Fibroblast of gingiva (primary cell): Measurements from ENCODE around the gene TUFT1.

Experiments used
- DNase-seq: peaks from one replicate; pipeline ENCODE4 v3.0.0-alpha.2; 2011; ENCODE audit warnings: low read depth

TUFT1 gene

GRCh38 chr1:151539321-151540020 is 638 bp upstream of the TUFT1 start:
- peak; percentile 36 for DNase-seq

GRCh38 chr1:151540982-151541377 is 871 bp downstream of the TUFT1 start:
- DNase-seq = no peak

GRCh38 chr1:151541752-151542151 is 1.6 kb downstream of the TUFT1 start:
- DNase-seq = no peak

- DNase-seq = peak; percentile 60
Observed at GRCh38 chr1:151542710-151543129, 2.6 kb downstream of the TUFT1 start.

- no peak for DNase-seq
Observed at GRCh38 chr1:151545542-151545941, 5.4 kb downstream of the TUFT1 start.

- DNase-seq = no peak
Observed at GRCh38 chr1:151546011-151546925, 6.2 kb downstream of the TUFT1 start.

- DNase-seq = peak; percentile 85
Observed at GRCh38 chr1:151547119-151547899, 7.2 kb downstream of the TUFT1 start.

GRCh38 chr1:151547900-151548230 is 7.8 kb downstream of the TUFT1 start:
- DNase-seq = no peak

- DNase-seq = no peak
Observed at GRCh38 chr1:151549199-151549598, 9.1 kb downstream of the TUFT1 start.

GRCh38 chr1:151553659-151554058 is 13.6 kb downstream of the TUFT1 start:
- peak; percentile 16 for DNase-seq

GRCh38 chr1:151556052-151556451 is 15.9 kb downstream of the TUFT1 start:
- no peak for DNase-seq

- peak; percentile 13 for DNase-seq
Observed at GRCh38 chr1:151562661-151563060, 22.6 kb downstream of the TUFT1 start.

- DNase-seq = no peak
Observed at GRCh38 chr1:151563376-151563775, 23.3 kb downstream of the TUFT1 start.

- no peak for DNase-seq
Observed at GRCh38 chr1:151565502-151566189, 25.5 kb downstream of the TUFT1 start.

- no peak for DNase-seq
Observed at GRCh38 chr1:151568626-151569088, 28.5 kb downstream of the TUFT1 start.

- no peak for DNase-seq
Observed at GRCh38 chr1:151570819-151571218, 30.7 kb downstream of the TUFT1 start.

- peak; percentile 63 for DNase-seq
Observed at GRCh38 chr1:151574575-151575529, 34.7 kb downstream of the TUFT1 start.

GRCh38 chr1:151577173-151577572 is 37.1 kb downstream of the TUFT1 start:
- DNase-seq = no peak

GRCh38 chr1:151578941-151579340 is 38.8 kb downstream of the TUFT1 start:
- DNase-seq = no peak

GRCh38 chr1:151579436-151580225 is 39.5 kb downstream of the TUFT1 start:
- DNase-seq = no peak
